Measurements from ENCODE around the gene SEL1L3. TPM values are rescaled to one million over a fixed set of nuclear protein-coding genes. Genes with fewer than 3 reads are reported as not detected.

The SEL1L3 gene
- total and polyA plus RNA-seq, 9 of the 15 experiments (the other 6 are each of a cell fraction or from before 2014, with no cell fraction given), result 10.0 to 44.3 (median 21.6) TPM

DNA sequence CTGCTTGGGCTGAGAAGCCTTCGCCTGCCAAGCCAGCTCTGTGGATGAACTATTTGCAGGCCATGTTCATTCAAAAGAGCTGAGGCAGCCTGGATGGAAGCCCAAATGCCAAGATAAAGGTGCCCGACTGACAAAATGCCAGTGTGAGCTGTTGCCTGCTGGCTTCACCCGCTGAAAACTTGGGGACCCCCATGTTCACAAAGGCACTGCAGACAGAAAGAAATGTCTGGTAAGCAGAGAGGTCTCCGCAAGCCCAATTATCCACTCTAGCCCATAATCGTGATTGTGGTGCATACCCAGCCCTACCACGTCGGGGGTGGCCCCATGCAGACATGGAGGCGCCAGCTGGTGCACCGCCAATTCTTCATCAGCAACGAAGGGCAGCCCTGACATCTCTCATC, 38.2 kb upstream of the SEL1L3 start (continued):
- TF ChIP-seq MTA2 (IDR thresholded peaks at IDR 0.05; ENCODE audit: low read depth), result no peak
- TF ChIP-seq, protein P1, sequence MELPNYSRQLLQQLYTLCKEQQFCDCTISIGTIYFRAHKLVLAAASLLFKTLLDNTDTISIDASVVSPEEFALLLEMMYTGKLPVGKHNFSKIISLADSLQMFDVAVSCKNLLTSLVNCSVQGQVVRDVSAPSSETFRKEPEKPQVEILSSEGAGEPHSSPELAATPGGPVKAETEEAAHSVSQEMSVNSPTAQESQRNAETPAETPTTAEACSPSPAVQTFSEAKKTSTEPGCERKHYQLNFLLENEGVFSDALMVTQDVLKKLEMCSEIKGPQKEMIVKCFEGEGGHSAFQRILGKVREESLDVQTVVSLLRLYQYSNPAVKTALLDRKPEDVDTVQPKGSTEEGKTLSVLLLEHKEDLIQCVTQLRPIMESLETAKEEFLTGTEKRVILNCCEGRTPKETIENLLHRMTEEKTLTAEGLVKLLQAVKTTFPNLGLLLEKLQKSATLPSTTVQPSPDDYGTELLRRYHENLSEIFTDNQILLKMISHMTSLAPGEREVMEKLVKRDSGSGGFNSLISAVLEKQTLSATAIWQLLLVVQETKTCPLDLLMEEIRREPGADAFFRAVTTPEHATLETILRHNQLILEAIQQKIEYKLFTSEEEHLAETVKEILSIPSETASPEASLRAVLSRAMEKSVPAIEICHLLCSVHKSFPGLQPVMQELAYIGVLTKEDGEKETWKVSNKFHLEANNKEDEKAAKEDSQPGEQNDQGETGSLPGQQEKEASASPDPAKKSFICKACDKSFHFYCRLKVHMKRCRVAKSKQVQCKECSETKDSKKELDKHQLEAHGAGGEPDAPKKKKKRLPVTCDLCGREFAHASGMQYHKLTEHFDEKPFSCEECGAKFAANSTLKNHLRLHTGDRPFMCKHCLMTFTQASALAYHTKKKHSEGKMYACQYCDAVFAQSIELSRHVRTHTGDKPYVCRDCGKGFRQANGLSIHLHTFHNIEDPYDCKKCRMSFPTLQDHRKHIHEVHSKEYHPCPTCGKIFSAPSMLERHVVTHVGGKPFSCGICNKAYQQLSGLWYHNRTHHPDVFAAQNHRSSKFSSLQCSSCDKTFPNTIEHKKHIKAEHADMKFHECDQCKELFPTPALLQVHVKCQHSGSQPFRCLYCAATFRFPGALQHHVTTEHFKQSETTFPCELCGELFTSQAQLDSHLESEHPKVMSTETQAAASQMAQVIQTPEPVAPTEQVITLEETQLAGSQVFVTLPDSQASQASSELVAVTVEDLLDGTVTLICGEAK (IDR thresholded peaks at IDR 0.05), result no peak
- TF ChIP-seq, protein P1 (CRISPR knock-in tag; IDR thresholded peaks at IDR 0.05), result no peak
- no peak for TF ChIP-seq ILF3 (IDR thresholded peaks at IDR 0.05; ENCODE audit: borderline replicate concordance)
- no peak for TF ChIP-seq TCFL5 (CRISPR knock-in tag; conservative IDR thresholded peaks at IDR 0.05)
- TF ChIP-seq FOXJ3 (CRISPR knock-in tag; IDR thresholded peaks at IDR 0.05), result no peak
- TF ChIP-seq, protein P2, sequence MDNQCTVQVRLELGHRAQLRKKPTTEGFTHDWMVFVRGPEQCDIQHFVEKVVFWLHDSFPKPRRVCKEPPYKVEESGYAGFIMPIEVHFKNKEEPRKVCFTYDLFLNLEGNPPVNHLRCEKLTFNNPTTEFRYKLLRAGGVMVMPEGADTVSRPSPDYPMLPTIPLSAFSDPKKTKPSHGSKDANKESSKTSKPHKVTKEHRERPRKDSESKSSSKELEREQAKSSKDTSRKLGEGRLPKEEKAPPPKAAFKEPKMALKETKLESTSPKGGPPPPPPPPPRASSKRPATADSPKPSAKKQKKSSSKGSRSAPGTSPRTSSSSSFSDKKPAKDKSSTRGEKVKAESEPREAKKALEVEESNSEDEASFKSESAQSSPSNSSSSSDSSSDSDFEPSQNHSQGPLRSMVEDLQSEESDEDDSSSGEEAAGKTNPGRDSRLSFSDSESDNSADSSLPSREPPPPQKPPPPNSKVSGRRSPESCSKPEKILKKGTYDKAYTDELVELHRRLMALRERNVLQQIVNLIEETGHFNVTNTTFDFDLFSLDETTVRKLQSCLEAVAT (IDR thresholded peaks at IDR 0.05), result no peak
- no peak for TF ChIP-seq CBX5 (IDR thresholded peaks at IDR 0.05; ENCODE audit: borderline replicate concordance, low read depth)
- TF ChIP-seq NFYB (IDR thresholded peaks at IDR 0.05; ENCODE audit: extremely low read depth, insufficient read length), result no peak
- TF ChIP-seq, protein P3, sequence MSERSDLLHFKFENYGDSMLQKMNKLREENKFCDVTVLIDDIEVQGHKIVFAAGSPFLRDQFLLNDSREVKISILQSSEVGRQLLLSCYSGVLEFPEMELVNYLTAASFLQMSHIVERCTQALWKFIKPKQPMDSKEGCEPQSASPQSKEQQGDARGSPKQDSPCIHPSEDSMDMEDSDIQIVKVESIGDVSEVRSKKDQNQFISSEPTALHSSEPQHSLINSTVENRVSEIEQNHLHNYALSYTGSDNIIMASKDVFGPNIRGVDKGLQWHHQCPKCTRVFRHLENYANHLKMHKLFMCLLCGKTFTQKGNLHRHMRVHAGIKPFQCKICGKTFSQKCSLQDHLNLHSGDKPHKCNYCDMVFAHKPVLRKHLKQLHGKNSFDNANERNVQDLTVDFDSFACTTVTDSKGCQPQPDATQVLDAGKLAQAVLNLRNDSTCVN (CRISPR knock-in tag; IDR thresholded peaks at IDR 0.05), result no peak
